ENCODE results near the gene SRI.

SRI gene

GRCh38 chr7:88212918-88213317 lies 6.9 kb downstream of the SRI start:
- H3K4me1 ChIP-seq, result no peaks in the 10 kb centered on the region
- no peaks in the 10 kb centered on the region for H3K27me3 ChIP-seq
- H3K4me3 ChIP-seq (ENCODE audit: low read depth, low read length), result no peak overlapping the region
- DNase-seq, result no peak
- TF ChIP-seq CTCF (IDR thresholded peaks at IDR 0.05; ENCODE audit: low read depth, low read length), result no peak
- H3K9me3 ChIP-seq, result no peaks in the 10 kb centered on the region
- H3K36me3 ChIP-seq, result peaks cover 36% of the 10 kb centered on the region

- no peak for DNase-seq
- no peaks in the 10 kb centered on the region for H3K9me3 ChIP-seq
- H3K36me3 ChIP-seq, result peaks cover 37% of the 10 kb centered on the region
- no peak for TF ChIP-seq CTCF (IDR thresholded peaks at IDR 0.05; ENCODE audit: low read depth, low read length)
- no peaks in the 10 kb centered on the region for H3K27me3 ChIP-seq
- no peak overlapping the region for H3K4me3 ChIP-seq (ENCODE audit: low read depth, low read length)
- no peaks in the 10 kb centered on the region for H3K4me1 ChIP-seq
Measured at GRCh38 chr7:88208521-88208920, 11.3 kb downstream of the SRI start.

GRCh38 chr7:88206254-88206653 lies 13.6 kb downstream of the SRI start:
- no peaks in the 10 kb centered on the region for H3K4me1 ChIP-seq
- H3K36me3 ChIP-seq, result peaks cover 34% of the 10 kb centered on the region
- DNase-seq, result no peak
- no peaks in the 10 kb centered on the region for H3K27me3 ChIP-seq
- no peak overlapping the region for H3K4me3 ChIP-seq (ENCODE audit: low read depth, low read length)
- TF ChIP-seq CTCF (IDR thresholded peaks at IDR 0.05; ENCODE audit: low read depth, low read length), result no peak
- H3K9me3 ChIP-seq, result no peaks in the 10 kb centered on the region

- H3K4me1 ChIP-seq, result no peaks in the 10 kb centered on the region
- no peak for TF ChIP-seq CTCF (IDR thresholded peaks at IDR 0.05; ENCODE audit: low read depth, low read length)
- H3K9me3 ChIP-seq, result no peaks in the 10 kb centered on the region
- DNase-seq, result no peak
- H3K36me3 ChIP-seq, result peaks cover 34% of the 10 kb centered on the region
- H3K4me3 ChIP-seq (ENCODE audit: low read depth, low read length), result no peak overlapping the region
- no peaks in the 10 kb centered on the region for H3K27me3 ChIP-seq
Measured at GRCh38 chr7:88205179-88205578, 14.7 kb downstream of the SRI start.

GRCh38 chr7:88204525-88205110 lies 15.2 kb downstream of the SRI start:
- TF ChIP-seq CTCF (IDR thresholded peaks at IDR 0.05; ENCODE audit: low read depth, low read length), result no peak
- Histone ChIP-seq H3K4me1 (no peaks in the 10 kb centered on the region), H3K36me3 (peaks cover 31% of the 10 kb centered on the region), H3K27me3 (no peaks in the 10 kb centered on the region), H3K4me3 (ENCODE audit: low read depth, low read length) (no peak overlapping the region), H3K9me3 (no peaks in the 10 kb centered on the region)
- no peak for DNase-seq

- no peaks in the 10 kb centered on the region for H3K27me3 ChIP-seq
- H3K36me3 ChIP-seq, result peaks cover 25% of the 10 kb centered on the region
- no peak for TF ChIP-seq CTCF (IDR thresholded peaks at IDR 0.05; ENCODE audit: low read depth, low read length)
- H3K4me3 ChIP-seq (ENCODE audit: low read depth, low read length), result no peak overlapping the region
- no peak for DNase-seq
- H3K4me1 ChIP-seq, result no peaks in the 10 kb centered on the region
- no peaks in the 10 kb centered on the region for H3K9me3 ChIP-seq
Measured at GRCh38 chr7:88203401-88203800, 16.4 kb downstream of the SRI start.

Data from BE2C (cell line).